Esophagus squamous epithelium (tissue), 4 donors: Measurements from ENCODE around the gene PIEZO1.

Source experiments
- CTCF ChIP-seq, 6 experiments: fragments of 450-650 bp in 4 of 6; fragments of 200-600 bp in 2 of 6; sonication (generic) in 2 of 6; IDR thresholded peaks; one replicate each; pipeline ENCODE4 v1.5.1; 2016 to 2019; ENCODE audit warnings: antibody characterized with exemption in 6 of 6, mild to moderate bottlenecking in 4 of 6, moderate library complexity in 4 of 6
- POLR2A ChIP-seq, 4 donors: fragments of 450-650 bp; IDR thresholded peaks; one replicate each; pipeline ENCODE4 v1.6.1; 2017; ENCODE audit warnings: antibody characterized with exemption in 4 of 4, mild to moderate bottlenecking in 4 of 4, moderate library complexity in 3 of 4

DNA sequence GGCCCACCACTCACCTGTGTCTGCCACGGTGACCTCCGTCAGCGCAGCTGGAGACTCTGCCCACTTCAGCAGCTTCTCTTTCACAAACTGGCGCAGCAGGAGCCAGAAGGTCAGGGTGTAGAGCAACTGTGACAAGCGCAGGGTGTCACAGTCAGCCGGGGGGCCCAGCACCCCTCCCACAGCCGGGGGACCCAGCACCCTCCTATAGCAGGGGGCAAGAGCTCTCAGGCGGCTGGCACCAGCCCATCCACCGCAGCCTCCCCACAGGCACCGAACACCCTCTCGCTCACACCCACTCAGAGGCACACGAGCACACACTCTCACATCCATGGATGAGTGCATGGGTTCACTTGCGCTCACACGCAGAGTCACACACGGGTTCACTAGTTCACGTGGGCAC lies 49.9 kb downstream of the PIEZO1 start:
- TF ChIP-seq CTCF (IDR thresholded peaks at IDR 0.05) (no peak), POLR2A (IDR thresholded peaks at IDR 0.05) (no peak)
